DMS53 treated with DMSO at 0.1 percent for 48 hours (cell line): ENCODE results near the gene SEMA6B.
"Not testable (repeated sequence)": the region's sequence is repeated elsewhere in the genome, so short reads cannot be mapped to it uniquely, and the experiment has no call there.

ENCODE experiments used
- DNase-seq: peaks from one replicate; lab custom pipeline; 2025; ENCODE audit not compliant: unreplicated experiment; lab: John Stamatoyannopoulos, UW

SEMA6B gene

DNA sequence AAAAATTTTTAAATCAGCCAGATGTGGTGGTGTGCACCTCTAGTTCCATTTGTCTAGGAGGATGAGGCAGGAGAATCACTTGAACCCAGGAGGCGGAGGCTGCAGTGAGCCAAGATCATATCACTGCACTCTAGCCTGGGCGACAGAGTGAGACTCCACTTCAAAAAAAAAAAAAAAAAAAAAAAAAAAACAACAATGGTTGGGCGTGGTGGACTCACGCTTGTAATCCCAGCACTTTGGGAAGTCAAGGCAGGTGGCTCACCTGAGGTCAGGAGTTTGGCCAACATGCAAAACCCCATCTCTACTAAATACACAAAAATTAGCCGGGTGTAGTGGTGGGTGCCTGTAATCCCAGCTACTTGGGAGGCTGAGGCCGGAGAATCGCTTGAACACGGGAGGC lies 32.1 kb downstream of the SEMA6B start:
- not testable (repeated sequence) for DNase-seq

DNA sequence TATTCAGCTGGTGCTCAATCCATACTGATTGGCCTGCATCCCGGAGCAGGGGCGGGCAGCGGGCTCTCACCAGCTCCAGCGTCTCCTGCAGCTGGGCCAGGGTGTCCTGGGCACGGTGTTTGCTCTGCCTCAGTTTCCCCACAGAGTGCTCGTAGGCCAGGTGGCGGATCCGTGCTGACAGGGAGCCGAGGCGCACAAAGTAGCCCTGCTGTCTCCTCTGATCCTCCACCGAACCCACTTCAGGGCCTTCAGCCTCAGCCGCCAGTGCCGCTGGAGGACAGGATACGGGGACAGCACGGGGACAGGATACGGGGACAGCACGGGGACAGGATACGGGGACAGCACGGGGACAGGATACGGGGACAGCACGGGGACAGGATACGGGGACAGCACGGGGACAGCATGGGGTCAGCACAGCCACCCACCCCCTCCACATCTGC lies 33.9 kb downstream of the SEMA6B start:
- DNase-seq, result no peak

DNA sequence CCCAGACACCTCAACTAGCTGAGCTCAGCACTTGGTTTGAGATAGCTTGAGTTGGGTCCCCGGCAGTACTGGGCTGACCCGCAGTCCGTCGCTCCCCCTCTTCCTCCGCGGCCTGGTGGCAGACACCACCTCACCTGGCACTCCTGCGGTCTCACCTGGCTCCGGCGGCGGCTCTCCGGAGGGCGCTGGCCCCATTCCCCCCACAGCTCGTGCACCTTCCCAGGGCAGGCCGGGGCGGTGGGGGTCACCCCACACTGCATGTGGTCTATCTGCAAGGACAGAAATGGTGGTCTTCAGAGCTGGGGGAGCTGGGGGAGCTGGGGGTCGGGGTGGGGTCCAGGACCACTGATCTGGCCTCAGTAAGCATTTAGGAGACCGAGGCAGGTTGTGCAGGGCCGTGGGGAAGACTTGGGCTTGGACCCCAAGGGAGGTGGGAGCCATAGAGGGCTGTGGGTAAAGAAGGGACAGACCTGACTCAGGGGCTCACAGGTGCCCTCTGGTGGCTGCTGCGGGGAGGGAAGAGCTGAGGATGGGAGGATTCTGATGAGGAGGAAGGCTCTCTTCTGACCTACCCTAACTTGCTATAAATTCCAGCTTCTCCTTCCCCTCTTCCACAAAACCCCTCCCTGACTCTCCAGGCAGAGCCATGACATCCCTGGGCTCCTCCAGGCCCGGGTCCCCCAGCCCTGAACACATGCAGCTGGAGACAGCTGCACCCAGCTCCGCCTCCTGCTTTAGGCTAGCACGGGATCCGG lies 34.5 kb downstream of the SEMA6B start:
- DNase-seq, result no peak

DNA sequence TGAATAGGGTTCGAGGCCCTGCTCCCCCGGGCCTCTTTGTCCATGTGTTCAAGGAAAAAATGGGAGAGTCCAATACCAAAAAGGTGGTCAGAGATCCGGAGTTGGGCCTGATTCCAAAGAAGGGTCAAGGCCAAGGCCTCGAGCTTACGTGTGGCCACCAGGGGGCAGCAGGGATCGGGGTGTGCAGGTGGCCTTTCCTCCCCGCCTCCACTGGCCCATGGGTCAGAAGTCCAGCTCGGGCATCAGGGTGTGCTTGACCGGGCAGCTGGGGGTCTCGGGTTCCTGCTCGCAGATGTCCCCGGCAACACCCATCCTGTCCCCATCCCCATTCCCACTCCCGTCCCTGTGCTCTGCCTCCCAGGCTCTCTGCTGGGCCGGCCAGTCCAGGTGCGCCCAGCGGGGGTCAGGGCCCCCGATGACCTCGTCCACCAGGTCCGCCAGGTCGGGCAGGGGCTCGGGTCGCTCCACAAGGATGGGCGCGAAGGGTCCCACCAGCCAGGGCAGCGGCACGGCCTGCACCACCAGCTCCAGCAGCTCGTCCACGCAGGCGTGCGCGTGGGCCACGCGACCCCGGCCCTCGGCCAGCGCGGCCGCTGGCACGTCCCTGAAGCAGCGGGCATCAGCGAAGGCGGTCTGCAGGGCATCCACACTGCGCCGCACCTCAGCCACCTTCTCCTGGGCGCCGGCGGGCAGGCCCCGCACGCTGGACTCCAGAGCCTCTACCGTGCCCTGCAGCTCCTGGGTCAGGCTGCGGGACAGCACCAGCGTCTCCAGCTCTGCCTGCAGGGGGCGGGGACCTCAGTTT lies 36.0 kb downstream of the SEMA6B start:
- no peak for DNase-seq

DNA sequence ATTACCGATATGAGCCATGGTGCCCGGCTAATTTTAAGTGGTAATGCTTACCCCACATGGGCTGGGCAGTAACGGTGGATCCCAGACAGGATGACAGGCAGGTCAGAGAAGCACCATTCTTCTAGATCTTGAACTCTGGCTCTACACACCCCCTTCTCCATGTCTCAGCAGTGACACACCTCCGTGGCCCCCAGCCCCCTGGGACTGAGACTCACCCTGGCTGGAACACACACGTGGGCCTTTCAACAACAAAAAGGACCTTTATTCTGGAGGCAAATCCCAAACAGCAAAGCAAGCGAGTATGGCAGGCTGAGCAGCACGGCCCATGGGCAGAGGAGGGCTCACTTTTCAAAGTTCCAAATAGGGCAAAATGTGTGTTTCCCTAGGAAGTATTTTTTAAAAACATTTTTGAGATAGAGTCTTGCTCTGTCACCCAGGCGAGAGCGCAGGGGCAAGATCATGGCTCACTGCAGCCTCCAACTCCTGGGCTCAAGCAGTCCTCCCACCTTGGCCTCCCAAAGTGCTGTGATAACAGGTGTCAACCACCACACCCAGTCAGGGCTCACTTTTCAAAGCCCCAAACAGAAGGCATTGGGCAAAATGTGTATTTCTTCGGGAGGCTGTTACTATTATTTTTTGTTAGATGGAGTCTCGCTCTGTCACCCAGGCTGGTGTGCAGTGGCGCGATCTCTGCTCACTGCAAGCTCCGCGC lies 37.0 kb downstream of the SEMA6B start:
- DNase-seq, result no peak

DNA sequence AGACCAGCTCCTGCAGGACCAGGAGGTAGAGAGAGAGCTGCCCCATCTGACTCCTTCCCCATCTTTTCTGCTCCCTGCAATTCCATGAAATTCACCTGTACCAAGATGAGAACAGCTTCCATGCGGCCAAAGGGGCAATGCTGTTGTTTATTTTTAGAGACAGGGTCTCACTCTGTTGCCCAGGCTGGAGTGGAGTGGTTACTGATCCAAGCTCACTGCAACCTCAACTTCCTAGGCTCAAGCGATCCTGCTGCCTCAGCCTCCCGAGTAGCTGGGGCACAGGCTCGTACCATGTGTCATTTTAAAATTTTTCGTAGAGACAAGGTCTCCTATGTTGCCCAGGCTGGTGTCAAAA lies 37.6 kb downstream of the SEMA6B start:
- DNase-seq, result no peak

DNA sequence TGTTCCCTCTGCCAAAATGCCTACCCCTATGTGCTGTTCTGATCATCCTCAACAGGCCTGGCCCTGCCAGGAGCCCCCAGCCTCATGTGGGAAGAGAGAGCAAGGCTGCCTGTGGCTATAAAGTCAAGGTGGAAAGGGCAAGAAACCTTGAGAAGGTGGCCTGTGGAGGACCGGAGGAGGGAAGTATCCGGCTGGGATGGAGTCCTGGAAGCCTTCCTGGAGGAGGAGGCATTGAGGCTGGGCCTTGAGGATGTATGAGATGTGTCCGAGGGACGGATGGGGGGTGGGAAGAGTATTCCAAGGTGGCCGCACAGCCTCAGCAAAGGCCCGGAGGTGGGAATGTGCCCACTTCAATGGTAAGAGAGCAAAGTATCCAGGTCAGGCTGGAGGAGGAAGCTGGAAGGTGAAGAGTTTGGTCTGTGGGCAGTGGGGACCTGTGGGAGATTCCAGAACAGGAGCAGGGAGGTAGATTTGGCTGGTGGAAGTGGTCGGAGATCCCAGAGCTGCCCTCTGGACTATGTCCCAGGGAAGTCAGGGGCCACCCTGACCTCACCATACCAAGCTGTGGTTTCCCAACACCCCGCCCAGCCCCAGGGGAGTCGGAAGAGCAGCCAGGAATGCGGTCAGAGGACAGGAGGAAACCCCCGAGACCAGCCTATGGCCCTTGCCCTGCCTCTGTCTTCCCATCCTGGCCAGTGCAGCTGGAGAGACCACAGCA lies 38.2 kb downstream of the SEMA6B start:
- no peak for DNase-seq

DNA sequence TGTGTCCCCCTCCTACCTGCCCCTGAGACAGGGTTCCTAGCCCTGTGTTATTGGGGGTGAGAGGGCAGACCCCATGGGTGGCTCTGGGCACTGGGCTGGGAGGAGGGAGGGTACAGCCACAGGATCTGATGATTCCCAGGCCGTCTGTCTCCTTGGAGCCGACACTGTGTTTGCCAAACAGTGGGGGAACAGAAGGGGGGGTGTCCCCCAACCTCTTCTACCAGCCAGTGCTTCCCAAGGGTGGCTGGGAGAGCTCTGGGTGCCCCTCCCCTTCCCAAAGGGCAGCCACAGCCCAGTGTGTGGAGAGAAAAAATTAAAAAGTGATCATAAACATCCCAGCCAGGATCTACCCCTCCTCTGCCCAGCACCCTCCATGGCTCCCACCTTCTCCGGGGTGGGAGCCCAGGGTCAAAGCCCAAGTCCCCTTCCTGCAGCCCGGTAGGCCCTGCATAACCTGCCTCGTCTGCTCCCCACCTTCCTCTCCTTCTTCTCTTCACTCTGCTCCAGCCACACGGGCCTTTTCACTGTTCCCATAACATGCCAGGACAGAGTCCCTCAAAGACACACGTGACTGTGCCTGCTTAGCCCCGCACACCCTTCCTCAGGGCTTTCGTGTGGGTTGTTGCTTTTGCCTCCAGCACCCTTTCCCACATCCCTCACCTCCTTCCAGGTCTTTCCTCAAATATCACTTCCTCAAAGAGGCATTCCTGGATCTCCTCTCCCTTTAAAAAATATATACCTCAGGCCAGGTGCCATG lies 39.8 kb downstream of the SEMA6B start:
- no peak for DNase-seq

DNA sequence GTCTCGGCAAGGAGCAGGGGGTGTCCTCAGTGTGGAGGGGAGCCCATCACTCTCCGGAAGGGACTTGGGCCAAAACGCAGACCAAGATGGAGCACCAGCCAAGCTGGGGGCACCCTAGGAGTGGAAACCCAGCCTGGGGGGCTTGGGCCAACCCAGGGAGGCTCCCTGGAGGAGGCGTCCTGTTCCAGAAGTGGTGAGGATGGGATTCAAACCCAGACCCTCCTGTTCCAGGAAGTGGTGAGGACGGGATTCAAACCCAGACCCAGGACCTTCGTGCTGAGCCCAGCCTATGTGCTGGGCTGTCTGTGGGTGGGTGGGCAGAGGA lies 40.4 kb downstream of the SEMA6B start:
- no peak for DNase-seq

DNA sequence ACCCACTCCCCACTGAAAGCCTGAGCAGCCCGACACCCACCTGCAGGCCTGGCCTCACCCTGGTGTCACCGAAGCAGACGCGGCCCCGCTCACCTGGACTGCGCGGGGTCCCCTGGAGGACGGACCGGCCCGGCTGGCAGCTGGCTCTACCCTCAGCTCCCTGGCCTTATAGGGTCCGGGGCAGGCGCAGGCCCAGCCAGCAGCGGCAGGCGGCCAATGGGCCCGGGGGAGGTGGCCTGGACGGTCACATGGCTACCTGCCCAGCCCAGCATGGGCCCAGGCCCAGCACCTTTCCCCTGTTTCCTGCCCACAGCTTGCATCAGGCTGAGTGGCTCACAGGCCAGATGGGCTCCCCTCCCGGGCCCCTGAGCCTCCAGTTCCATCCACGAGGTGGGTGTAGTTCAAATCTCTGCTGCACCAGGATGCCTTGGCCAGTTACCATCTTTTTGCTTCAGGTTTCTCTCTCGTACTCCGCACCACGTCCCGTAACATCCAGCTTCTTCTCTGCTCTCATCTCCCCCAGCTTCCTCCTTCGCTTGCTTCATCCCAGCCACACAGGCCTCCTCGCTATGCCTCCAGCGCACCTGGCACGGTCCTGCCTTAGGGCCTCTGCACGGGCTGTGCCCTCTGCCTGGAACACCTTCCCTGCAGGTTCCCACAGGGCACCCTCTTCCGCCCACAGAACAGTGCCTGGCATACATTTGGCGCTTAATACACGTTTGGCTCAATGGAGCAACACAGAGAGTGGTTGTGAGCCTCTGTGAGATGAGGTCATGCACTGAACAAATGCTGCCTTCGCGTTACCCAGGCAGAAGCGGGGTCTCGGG lies 40.9 kb downstream of the SEMA6B start, which contains the start of gene PLIN4:
Gene PLIN4 (minus strand): TSS at position 142 of the 827 bp plus-strand sequence. CDS start 214 bp downstream, outside the sequence.
- peak; percentile 9 for DNase-seq

DNA sequence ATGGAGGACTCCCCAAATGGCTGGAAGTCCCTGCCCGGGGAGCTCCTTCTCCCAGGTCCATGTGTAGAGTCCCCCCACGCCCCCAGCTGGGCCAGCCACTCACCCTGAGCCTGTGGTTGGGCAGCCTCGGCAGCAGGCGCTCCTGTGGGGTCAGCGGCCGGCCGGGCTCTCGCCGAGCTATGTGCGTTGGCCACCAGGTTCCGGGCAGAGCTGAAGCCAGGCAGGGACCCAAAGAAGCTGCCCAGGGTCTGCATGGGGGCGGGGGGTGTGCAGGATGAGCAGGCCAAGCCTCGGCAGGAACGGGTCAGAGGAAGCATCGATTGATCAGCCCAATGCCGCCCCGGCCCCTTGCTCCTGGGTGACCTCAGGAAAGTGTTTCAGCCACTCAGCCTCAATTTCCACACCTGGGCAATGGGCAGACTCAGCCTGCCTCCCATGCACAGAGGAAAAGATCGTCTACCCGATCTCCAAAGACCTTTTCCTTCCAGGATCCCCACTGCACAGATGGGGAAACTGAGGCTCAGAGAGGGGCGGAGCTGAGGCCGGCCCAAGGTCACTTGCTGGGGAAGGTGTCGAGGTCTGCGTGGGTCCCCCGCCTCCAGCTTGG lies 41.9 kb downstream of the SEMA6B start:
- DNase-seq, result no peak

DNA sequence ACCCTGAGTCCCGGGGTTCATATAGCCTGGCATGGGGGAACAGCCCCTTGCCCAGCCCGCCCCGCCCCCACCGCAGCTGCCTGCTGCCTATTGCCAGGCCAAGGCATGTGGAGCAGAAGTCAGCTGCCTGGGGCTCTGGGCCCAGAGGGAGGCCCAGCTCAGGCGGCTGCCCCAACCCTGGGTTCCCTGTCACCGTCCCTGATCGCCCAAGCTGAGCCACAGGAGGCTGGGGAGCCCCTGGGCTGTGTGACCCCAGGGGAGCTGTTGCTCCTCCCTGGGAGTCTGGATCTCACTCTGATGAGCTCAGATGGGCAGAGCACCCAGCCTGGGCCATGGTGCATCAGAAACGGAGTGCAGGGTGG lies 42.6 kb downstream of the SEMA6B start:
- no peak for DNase-seq

DNA sequence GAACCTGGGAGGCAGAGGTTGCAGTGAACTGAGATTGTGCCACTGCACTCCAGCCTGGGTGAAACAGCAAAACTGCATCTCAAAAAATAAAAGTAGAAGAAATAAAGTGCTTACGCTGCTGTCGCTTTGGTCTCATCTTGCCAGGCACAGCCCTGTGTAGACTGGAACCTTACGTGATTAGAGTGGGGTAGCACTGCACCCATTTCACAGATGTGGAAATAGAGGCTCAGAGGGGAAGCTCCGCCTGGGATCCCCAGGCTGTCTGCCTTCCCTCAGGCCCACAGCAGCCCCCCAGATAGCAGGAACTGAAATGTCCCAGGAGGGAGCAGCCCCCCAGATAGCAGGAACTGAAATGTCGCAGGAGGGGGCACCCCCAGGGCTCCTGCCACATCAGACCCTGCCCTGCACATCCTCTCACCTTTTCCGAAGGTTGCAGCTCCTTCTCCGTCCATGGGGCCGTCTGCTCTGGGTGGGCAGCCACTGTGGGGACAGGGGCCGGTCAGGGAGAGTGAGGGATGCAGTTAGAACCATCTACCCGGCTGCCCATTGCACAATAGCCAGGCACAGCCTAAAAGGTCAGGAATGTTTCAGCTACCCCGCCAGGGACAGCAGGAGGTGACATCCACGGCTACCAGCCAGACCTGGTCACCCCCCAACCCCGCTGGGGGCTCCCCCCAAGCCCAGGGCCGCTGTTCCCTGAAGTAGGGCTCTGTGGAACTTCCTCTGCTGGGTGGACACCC lies 43.1 kb downstream of the SEMA6B start:
- DNase-seq, result no peak

DNA sequence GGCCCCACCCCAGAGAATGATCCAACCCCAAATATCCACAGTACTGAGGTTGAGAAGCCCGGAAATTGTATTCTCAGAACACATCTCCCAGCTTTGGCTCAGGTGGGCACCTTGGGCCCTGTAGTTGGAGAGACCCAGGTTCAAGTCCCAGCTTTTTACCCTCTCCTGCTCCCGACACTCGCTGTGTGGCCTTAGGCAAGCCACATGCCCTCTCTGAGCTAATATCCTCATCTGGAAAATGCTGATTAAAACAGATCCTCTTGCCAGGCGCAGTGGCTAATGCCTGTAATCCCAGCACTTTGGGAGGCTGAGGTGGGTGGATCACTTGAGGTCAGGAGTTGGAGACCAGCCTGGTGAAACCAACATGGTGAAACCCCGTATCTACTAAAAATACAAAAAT lies 43.8 kb downstream of the SEMA6B start:
- no peak for DNase-seq

DNA sequence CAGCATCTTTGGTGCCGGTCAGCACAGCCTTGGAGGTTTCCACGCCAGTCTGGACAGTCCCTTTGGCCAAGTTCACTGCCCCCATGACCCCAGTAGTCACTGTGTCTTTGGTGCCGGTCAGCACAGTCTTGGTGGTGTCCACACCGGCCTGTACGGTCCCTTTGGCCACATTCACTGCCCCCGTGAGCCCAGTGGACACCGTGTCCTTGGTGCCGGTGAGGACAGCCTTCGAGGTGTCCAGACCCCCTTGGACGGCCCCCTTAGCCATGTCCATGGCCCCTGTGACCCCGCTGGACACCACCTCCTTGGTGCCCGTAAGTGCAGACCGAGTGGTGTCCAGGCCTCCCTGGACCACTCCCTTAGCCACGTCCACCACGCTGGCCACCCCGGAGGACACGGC lies 46.2 kb downstream of the SEMA6B start:
- DNase-seq, result no peak

DNA sequence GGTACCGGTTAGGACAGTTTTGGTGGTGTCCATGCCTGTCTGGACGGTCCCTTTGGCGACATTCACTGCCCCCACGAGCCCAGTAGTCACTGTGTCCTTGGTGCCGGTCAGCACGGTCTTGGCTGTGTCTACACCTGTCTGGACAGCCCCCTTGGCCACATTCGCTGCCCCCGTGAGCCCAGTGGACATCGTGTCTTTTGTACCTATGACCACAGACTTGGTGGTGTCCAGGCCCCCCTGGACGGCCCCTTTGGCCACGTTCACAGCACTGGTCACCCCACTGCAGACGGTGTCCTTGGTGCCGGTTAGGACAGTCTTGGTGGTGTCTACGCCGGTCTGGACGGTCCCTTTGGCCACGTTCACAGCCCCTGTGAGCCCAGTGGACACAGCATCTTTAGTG lies 47.4 kb downstream of the SEMA6B start:
- no peak for DNase-seq

DNA sequence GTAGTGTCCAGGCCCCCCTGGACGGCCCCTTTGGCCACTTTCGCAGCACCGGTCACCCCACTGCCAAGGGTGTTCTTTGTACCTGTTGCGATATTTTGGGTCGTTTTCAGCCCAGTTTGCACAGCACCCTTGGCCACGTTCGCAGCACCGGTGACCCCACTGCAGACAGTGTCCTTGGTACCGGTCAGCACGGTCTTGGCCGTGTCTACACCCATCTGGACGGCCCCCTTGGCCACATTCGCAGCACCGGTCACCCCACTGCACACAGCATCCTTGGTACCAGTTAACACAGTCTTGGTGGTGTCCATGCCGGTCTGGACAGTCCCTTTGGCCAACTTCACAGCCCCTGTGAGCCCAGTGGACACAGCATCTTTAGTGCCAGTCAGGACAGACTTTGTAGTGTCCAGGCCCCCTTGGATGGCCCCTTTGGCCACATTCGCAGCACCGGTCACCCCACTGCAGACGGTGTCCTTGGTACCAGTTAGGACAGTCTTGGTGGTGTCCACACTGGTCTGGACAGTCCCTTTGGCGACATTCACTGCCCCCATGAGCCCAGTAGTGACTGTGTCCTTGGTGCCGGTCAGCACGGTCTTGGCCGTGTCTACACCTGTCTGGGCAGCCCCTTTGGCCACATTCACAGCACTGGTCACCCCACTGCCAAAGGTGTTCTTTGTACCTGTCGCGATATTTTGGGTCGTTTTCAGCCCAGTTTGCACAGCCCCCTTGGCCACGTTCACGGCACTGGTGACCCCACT lies 48.0 kb downstream of the SEMA6B start:
- no peak for DNase-seq
